Measurements from ENCODE around the gene CFI.

GRCh38 chr4:109738104-109738872, 63.5 kb downstream of the CFI start:
- no peak for TF ChIP-seq CTCF (conservative IDR thresholded peaks at IDR 0.05; ENCODE audit: low read length)
- no peak for TF ChIP-seq EZH2phosphoT487 (IDR thresholded peaks at IDR 0.05; ENCODE audit: borderline replicate concordance)

Measured in Loucy (cell line).